SK-N-SH (cell line): ENCODE measurements around the gene NFILZ. TPM values are rescaled to one million over a fixed set of nuclear protein-coding genes. Genes with fewer than 3 reads are reported as not detected.
A peak's percentile ranks its signal among the peaks of the same experiment; 100 is the strongest.
"Not testable (repeated sequence)": the region's sequence is repeated elsewhere in the genome, so short reads cannot be mapped to it uniquely, and the experiment has no call there.

Experiments used
- CTCF ChIA-PET: fragments of 300-600, 350-600 bp; formaldehyde crosslinking; extraction: SDS; loops from one replicate; lab custom pipeline; 2021; lab: Yijun Ruan, JAX
- POLR2A ChIA-PET: fragments of 350-600 bp; sonication (Branson Sonifier 250); formaldehyde crosslinking; extraction: SDS; loops from one replicate; lab custom pipeline; 2020; ENCODE audit warnings: antibody characterized with exemption, inconsistent platforms; lab: Yijun Ruan, JAX
- DNase-seq: peaks from one replicate; pipeline ENCODE4 v3.0.0; 2012
- H2AFZ ChIP-seq: fragments of 200-600 bp; sonication (generic); 2 replicates; pipeline ENCODE4 v1.8.1; 2016; ENCODE audit warnings: antibody characterized with exemption, mild to moderate bottlenecking, low read depth
- H3F3A ChIP-seq: fragments of 200-600 bp; sonication (generic); replicated peaks from 2 replicates; pipeline ENCODE3; 2016; ENCODE audit warnings: antibody characterized with exemption, mild to moderate bottlenecking; ENCODE audit not compliant: insufficient read depth
- H3K27ac ChIP-seq, 2 experiments: fragments of 200-500 bp in 1 of 2; fragments of 200-600 bp in 1 of 2; sonication (Bioruptor generic) in 1 of 2; sonication (generic), shearing (Covaris generic) in 1 of 2; 2 replicates each; pipeline versions ENCODE4 v1.5.1 to v1.6.1; 2014 to 2016; ENCODE audit warnings: low read depth in 2 of 2, inconsistent platforms in 1 of 2, low read length in 1 of 2, mild to moderate bottlenecking in 1 of 2, mixed read lengths in 1 of 2
- H3K27me3 ChIP-seq: fragments of 200-600 bp; sonication (generic), shearing (Covaris generic); 2 replicates; pipeline ENCODE4 v1.6.1; 2016; ENCODE audit warnings: mixed run types; ENCODE audit not compliant: insufficient read depth
- H3K36me3 ChIP-seq, 2 experiments: fragments of 200-500 bp in 1 of 2; fragments of 200-600 bp in 1 of 2; sonication (Bioruptor generic) in 1 of 2; sonication (generic) in 1 of 2; replicated peaks in 1 of 2; 2 replicates each; pipeline versions ENCODE3 to v1.5.1; 2014 to 2016; ENCODE audit warnings: low read length in 1 of 2, mild to moderate bottlenecking in 1 of 2; ENCODE audit not compliant: insufficient read depth in 2 of 2, control insufficient read depth in 1 of 2
- H3K4me1 ChIP-seq, 2 experiments: fragments of 200-500 bp in 1 of 2; fragments of 200-600 bp in 1 of 2; sonication (Bioruptor generic) in 1 of 2; sonication (generic), shearing (Covaris generic) in 1 of 2; 2 replicates each; pipeline versions ENCODE4 v1.5.1 to v1.6.1; 2014 to 2016; ENCODE audit warnings: low read depth in 1 of 2, low read length in 1 of 2, mixed run types in 1 of 2; ENCODE audit not compliant: insufficient read depth in 2 of 2, control insufficient read depth in 1 of 2
- H3K4me2 ChIP-seq: fragments of 200-600 bp; sonication (generic), shearing (Covaris generic); 2 replicates; pipeline ENCODE4 v1.6.1; 2017; ENCODE audit warnings: mixed run types
- H3K4me3 ChIP-seq, 2 experiments: fragments of 200-500 bp in 1 of 2; fragments of 200-600 bp in 1 of 2; sonication (Bioruptor generic) in 1 of 2; sonication (generic), shearing (Covaris generic) in 1 of 2; 2 replicates each; pipeline versions ENCODE4 v1.5.1 to v1.8.1; 2014 to 2016; ENCODE audit warnings: low read depth in 2 of 2, inconsistent platforms in 1 of 2, low read length in 1 of 2, mild to moderate bottlenecking in 1 of 2, mixed read lengths in 1 of 2, moderate library complexity in 1 of 2
- H3K79me2 ChIP-seq: fragments of 200-600 bp; sonication (generic); 2 replicates; pipeline ENCODE4 v1.8.1; 2017; ENCODE audit warnings: mild to moderate bottlenecking; ENCODE audit not compliant: insufficient read depth
- H3K9ac ChIP-seq: fragments of 200-600 bp; sonication (generic); 2 replicates; pipeline ENCODE4 v1.6.1; 2017; ENCODE audit warnings: mixed run types
- H3K9me2 ChIP-seq: fragments of 200-600 bp; sonication (generic); 2 replicates; pipeline ENCODE4 v1.6.1; 2017; ENCODE audit warnings: mixed run types
- H3K9me3 ChIP-seq: fragments of 200-600 bp; sonication (generic); 2 replicates; pipeline ENCODE4 v1.6.1; 2017; ENCODE audit warnings: mixed run types, mild to moderate bottlenecking, moderate library complexity
- H4K20me1 ChIP-seq: fragments of 200-600 bp; sonication (generic); 2 replicates; pipeline ENCODE4 v1.6.1; 2017; ENCODE audit warnings: mild to moderate bottlenecking, mixed run types; ENCODE audit not compliant: insufficient read depth
- CHD2 ChIP-seq: fragments of 150-350 bp; IDR thresholded peaks from 2 replicates; pipeline ENCODE4 v1.6.1; 2018; ENCODE audit warnings: low read length; ENCODE audit not compliant: partially characterized antibody
- CTCF ChIP-seq: fragments of 200-600 bp; sonication (generic); IDR thresholded peaks from 2 replicates; pipeline ENCODE4 v1.6.1; 2017; ENCODE audit warnings: antibody characterized with exemption, mild to moderate bottlenecking, moderate library complexity
- FOSL2 ChIP-seq: IDR thresholded peaks from 2 replicates; pipeline ENCODE4 v1.4.0; 2012; ENCODE audit warnings: low read depth, mild to moderate bottlenecking, moderate library complexity, borderline replicate concordance
- FOXM1 ChIP-seq: IDR thresholded peaks from 2 replicates; pipeline ENCODE4 v1.4.0; 2012; ENCODE audit warnings: low read depth, mild to moderate bottlenecking
- IRF3 ChIP-seq: fragments of 150-350 bp; IDR thresholded peaks from 2 replicates; pipeline ENCODE4 v1.6.1; 2016; ENCODE audit warnings: mild to moderate bottlenecking, low read depth, low read length
- JUND ChIP-seq: IDR thresholded peaks from 2 replicates; pipeline ENCODE4 v1.4.0; 2012
- NRF1 ChIP-seq: IDR thresholded peaks from 2 replicates; pipeline ENCODE4 v1.6.1; 2012; ENCODE audit warnings: low read depth, mild to moderate bottlenecking, low read length
- RAD21 ChIP-seq: IDR thresholded peaks from 2 replicates; pipeline ENCODE4 v1.6.1; 2012; ENCODE audit warnings: mild to moderate bottlenecking, low read length
- RCOR1 ChIP-seq: fragments of 150-350 bp; IDR thresholded peaks from 2 replicates; pipeline ENCODE4 v1.6.1; 2017; ENCODE audit warnings: antibody characterized with exemption, low read length
- REST ChIP-seq: IDR thresholded peaks from 2 replicates; pipeline ENCODE4 v1.6.1; 2012; ENCODE audit warnings: mild to moderate bottlenecking, low read depth, low read length, moderate library complexity
- SIN3A ChIP-seq: IDR thresholded peaks from 2 replicates; pipeline ENCODE4 v1.6.1; 2012; ENCODE audit warnings: low read depth, mild to moderate bottlenecking, low read length, moderate library complexity, borderline replicate concordance
- TEAD4 ChIP-seq: IDR thresholded peaks from 2 replicates; pipeline ENCODE4 v1.4.0; 2012; ENCODE audit warnings: mild to moderate bottlenecking, borderline replicate concordance; ENCODE audit not compliant: insufficient read depth
- ZBTB33 ChIP-seq: IDR thresholded peaks from 2 replicates; pipeline ENCODE4 v1.4.0; 2012; ENCODE audit warnings: low read depth, borderline replicate concordance
- WGBS: methylation state at CpG from one replicate; pipeline ENCODE4 v1.1.6; 2017; ENCODE audit warnings: low lambda C conversion rate; 5-methylcytosine and 5-hydroxymethylcytosine counted together
- polyA plus RNA-seq, 3 experiments: library from polyadenylated mRNA; depleted of rRNA; stranded (reverse); fragments of >200 nt; gene quantifications; 2 replicates each; pipeline ENCODE4 v1.2.3, GENCODE V29; 2012

Gene NFILZ
- polyA plus RNA-seq, 1 of the 3 experiments (the other 2 are of a cell fraction), result not detected

DNA sequence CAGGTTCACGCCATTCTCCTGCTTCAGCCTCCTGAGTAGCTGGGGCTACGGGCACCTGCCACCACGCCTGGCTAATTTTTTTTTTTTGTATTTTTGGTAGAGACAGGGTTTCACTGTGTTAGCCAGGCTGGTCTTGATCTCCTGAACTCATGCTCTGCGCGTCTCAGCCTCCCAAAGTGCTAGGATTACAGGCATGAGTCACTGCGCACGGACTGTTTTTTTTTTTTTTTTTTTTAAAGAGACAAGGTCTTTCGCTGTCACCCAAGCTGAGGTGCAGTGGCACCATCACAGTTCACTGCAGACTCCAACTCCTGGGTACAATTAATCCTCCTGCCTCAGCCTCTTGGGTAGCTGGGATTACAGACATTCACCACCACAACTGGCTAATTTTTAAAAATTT, 11.7 kb upstream of the NFILZ start:
- WGBS, result 6% methylated on average over 8 of the region's 8 CpGs
- Histone ChIP-seq H3K4me2 (no peak overlapping the region), H3K27me3 (peaks cover 60% of the 10 kb centered on the region; the same call in 1 of the 2 replicates), H3K27ac (no peak overlapping the region), H3K4me1 (no peaks in the 10 kb centered on the region), H3K4me3 (no peak overlapping the region), H2AFZ (no peak overlapping the region), H3K9me2 (no peaks in the 10 kb centered on the region), H3K79me2 (no peaks in the 10 kb centered on the region), H4K20me1 (no peaks in the 10 kb centered on the region), H3F3A (peaks cover 3% of the 10 kb centered on the region), H3K36me3 (no peaks in the 10 kb centered on the region), H3K9ac (no peak overlapping the region), H3K9me3 (no peaks in the 10 kb centered on the region)
- no peak for TF ChIP-seq JUND
- peak; percentile 62 for TF ChIP-seq FOSL2
- ChIA-PET POLR2A (no interaction called here), CTCF (interaction anchor here (1.6 to 13.7 kb wide), 2 partner anchors 23 to 39 kb away, joined by 3 to 112 read pairs; partner anchors contain the start of gene MYO1F)
- DNase-seq, result no peak

DNA sequence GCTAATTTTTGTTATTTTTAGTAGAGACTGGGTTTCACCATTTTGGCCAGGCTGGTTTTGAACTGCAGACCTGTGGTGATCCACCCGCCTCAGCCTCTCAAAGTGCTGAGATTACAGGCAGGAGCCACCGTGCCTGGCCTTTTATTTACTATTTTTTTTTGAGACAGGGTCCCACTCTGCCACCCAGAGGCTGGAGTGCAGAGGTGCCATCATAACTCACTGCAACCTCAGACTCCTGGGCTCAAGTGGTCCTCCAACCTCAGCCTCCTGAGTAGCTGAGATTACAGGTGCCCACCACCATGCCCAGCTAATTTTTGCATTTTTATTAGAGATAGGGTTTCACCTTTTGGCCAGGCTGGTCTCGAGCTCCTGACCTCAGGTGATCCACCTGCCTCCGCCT, 7.5 kb upstream of the NFILZ start:
- CTCF ChIA-PET, result interaction anchor here (0.7 to 13.7 kb wide), 5 partner anchors 10 to 71 kb away, joined by 3 to 112 read pairs (median 4); partner anchors contain the start of gene MYO1F
- H3K36me3 ChIP-seq, H3K9me3 ChIP-seq, H3K4me1 ChIP-seq, H3F3A ChIP-seq, H2AFZ ChIP-seq, H3K27ac ChIP-seq, H3K9ac ChIP-seq, H3K79me2 ChIP-seq, DNase-seq, H3K4me2 ChIP-seq, H3K9me2 ChIP-seq, H3K4me3 ChIP-seq, POLR2A ChIA-PET, H4K20me1 ChIP-seq: not testable (repeated sequence)
- TF ChIP-seq CTCF (peak; percentile 30; the same call in 1 of the 2 replicates), RAD21 (peak; percentile 41)
- 30% methylated on average over 4 of the region's 4 CpGs for WGBS
- H3K27me3 ChIP-seq, result peaks cover 43% of the 10 kb centered on the region; the same call in 1 of the 2 replicates

DNA sequence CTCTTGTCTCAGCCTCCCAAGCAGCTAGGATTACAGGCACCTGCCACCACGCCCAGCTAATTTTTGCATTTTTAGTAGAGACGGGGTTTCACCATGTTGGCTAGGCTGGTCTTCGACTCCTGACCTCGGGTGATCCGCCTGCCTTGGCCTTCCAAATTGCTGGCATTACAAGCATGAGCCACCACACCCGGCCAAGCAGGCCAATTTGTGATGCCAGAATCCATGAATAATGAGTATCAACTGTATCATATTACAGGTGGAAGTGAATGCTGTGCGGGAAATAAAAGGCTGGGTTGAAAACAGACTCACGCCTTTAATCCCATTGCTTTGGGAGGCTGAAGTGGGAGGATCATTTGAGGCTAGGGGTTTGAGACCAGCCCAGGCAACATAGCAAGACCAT, 3.6 kb upstream of the NFILZ start:
- 25% methylated on average over 8 of the region's 8 CpGs for WGBS
- no peaks in the 10 kb centered on the region for H3K4me1 ChIP-seq
- DNase-seq, result no peak
- H3K9me3 ChIP-seq, result no peaks in the 10 kb centered on the region
- H3K4me3 ChIP-seq, result no peak overlapping the region
- no peaks in the 10 kb centered on the region for H3K9me2 ChIP-seq
- no peak overlapping the region for H3K27ac ChIP-seq
- H3K79me2 ChIP-seq, result no peaks in the 10 kb centered on the region
- no peak overlapping the region for H3K4me2 ChIP-seq
- H3K9ac ChIP-seq, result no peak overlapping the region
- ChIA-PET CTCF (interaction anchor here (0.7 kb wide), 1 partner anchor 27 kb away, joined by 3 read pairs; no protein-coding TSS in a partner anchor), POLR2A (no interaction called here)
- H3K36me3 ChIP-seq, result no peaks in the 10 kb centered on the region
- no peak overlapping the region for H2AFZ ChIP-seq
- H4K20me1 ChIP-seq, result no peaks in the 10 kb centered on the region
- no peaks in the 10 kb centered on the region for H3F3A ChIP-seq
- peaks cover 8% of the 10 kb centered on the region; the same call in 1 of the 2 replicates for H3K27me3 ChIP-seq
- no peak for TF ChIP-seq FOXM1
- no peak for TF ChIP-seq IRF3
- TF ChIP-seq NRF1, result no peak
- no peak for TF ChIP-seq CHD2
- TF ChIP-seq JUND, result no peak
- no peak for TF ChIP-seq REST
- TF ChIP-seq TEAD4, result no peak
- no peak for TF ChIP-seq SIN3A
- TF ChIP-seq ZBTB33, result no peak
- no peak for TF ChIP-seq RCOR1
